Measurements from ENCODE around the gene PIGM.

DNA sequence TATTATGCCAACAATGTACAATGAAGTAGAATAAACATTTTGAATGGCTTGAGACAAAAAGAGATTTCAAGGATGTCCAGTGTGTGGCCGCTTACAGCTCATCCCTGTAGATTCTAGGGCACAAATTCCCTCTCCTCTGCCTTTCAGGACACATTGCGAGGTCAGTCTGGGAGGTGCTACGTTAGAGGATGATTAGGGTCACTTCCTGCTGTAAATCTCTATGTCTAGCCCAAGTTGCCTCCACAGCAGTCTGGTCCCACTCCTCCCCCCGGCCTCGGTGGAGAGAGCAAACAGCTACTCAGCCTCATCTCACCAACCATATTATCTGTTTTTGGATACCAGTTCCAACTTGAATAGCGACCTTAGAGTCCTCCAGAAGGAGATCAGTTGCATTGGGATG lies 21.1 kb upstream of the PIGM start:
- no peak for TF ChIP-seq GATA2 (IDR thresholded peaks at IDR 0.05; ENCODE audit: low read depth, low read length)
- TF ChIP-seq GATA3 (IDR thresholded peaks at IDR 0.05; ENCODE audit: low read depth, low read length), result no peak

Measured in SH-SY5Y (cell line).